ENCODE data around the gene PLEKHH1. TPM values are rescaled to one million over a fixed set of nuclear protein-coding genes. Genes with fewer than 3 reads are reported as not detected.

PLEKHH1 gene
- total RNA-seq, 1 donor from 2014 or later, result 25.3 TPM

- TF ChIP-seq, protein P1, sequence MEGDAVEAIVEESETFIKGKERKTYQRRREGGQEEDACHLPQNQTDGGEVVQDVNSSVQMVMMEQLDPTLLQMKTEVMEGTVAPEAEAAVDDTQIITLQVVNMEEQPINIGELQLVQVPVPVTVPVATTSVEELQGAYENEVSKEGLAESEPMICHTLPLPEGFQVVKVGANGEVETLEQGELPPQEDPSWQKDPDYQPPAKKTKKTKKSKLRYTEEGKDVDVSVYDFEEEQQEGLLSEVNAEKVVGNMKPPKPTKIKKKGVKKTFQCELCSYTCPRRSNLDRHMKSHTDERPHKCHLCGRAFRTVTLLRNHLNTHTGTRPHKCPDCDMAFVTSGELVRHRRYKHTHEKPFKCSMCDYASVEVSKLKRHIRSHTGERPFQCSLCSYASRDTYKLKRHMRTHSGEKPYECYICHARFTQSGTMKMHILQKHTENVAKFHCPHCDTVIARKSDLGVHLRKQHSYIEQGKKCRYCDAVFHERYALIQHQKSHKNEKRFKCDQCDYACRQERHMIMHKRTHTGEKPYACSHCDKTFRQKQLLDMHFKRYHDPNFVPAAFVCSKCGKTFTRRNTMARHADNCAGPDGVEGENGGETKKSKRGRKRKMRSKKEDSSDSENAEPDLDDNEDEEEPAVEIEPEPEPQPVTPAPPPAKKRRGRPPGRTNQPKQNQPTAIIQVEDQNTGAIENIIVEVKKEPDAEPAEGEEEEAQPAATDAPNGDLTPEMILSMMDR (conservative IDR thresholded peaks at IDR 0.05), result no peak
- Mint-ChIP-seq H3K27me3 (peaks cover 3% of the 10 kb centered on the region), H3K4me3 (no peak within 1 kb of the TSS), H3K4me1 (ENCODE audit: unreplicated experiment) (peaks cover 6% of the 10 kb centered on the region), H3K27ac (no peak within 1 kb of the TSS), H3K36me3 (peaks cover 5% of the 10 kb centered on the region), H3K9me3 (peaks cover 7% of the 10 kb centered on the region)
- DNase-seq (ENCODE audit: extremely low spot score, unreplicated experiment), result no peak
Observed at GRCh38 chr14:67487937-67488893, 44.9 kb upstream of the PLEKHH1 start, which contains the start of gene TMEM229B. Gene TMEM229B (minus strand): TSS chr14:67488721. CDS start chr14:67473923, 14,798 bp downstream.

DNA sequence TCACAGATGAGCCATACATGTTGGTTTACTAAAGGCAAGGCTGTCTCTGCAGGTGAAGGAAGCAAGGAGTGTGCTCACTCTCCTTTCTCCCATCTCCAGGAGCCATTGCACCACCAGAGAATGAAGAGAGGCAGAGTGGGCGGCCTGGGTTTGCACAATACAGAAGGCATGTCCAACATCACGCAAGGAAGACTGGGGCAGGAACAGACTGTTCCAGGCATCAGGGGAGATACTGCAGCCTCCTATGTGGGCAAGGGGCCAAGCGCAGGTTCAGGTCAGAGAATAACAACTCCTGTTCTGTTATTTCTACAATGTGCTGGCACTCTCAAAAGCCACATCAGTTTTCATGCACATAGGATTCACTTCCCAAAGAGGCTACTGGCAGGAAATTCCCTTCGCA lies 42.9 kb upstream of the PLEKHH1 start:
- DNase-seq (ENCODE audit: extremely low spot score, unreplicated experiment), result no peak
- Mint-ChIP-seq H3K4me3 (no peak overlapping the region), H3K27me3 (peaks cover 3% of the 10 kb centered on the region), H3K9me3 (peaks cover 8% of the 10 kb centered on the region), H3K36me3 (peaks cover 5% of the 10 kb centered on the region), H3K27ac (no peak overlapping the region), H3K4me1 (ENCODE audit: unreplicated experiment) (peaks cover 6% of the 10 kb centered on the region)
- TF ChIP-seq, protein P1 (conservative IDR thresholded peaks at IDR 0.05), result no peak

GRCh38 chr14:67491285-67491684 lies 41.8 kb upstream of the PLEKHH1 start:
- TF ChIP-seq, protein P1 (conservative IDR thresholded peaks at IDR 0.05), result no peak
- Mint-ChIP-seq H3K9me3 (peaks cover 8% of the 10 kb centered on the region), H3K4me3 (no peak overlapping the region), H3K36me3 (peaks cover 5% of the 10 kb centered on the region), H3K27me3 (peaks cover 3% of the 10 kb centered on the region), H3K27ac (no peak overlapping the region), H3K4me1 (ENCODE audit: unreplicated experiment) (peaks cover 6% of the 10 kb centered on the region)
- DNase-seq (ENCODE audit: extremely low spot score, unreplicated experiment), result no peak

GRCh38 chr14:67491741-67492507 lies 41.2 kb upstream of the PLEKHH1 start:
- peaks cover 3% of the 10 kb centered on the region for H3K27me3 Mint-ChIP-seq
- TF ChIP-seq, protein P1 (conservative IDR thresholded peaks at IDR 0.05), result no peak
- H3K4me3 Mint-ChIP-seq, result no peak overlapping the region
- DNase-seq (ENCODE audit: extremely low spot score, unreplicated experiment), result no peak
- H3K4me1 Mint-ChIP-seq (ENCODE audit: unreplicated experiment), result peaks cover 6% of the 10 kb centered on the region
- H3K27ac Mint-ChIP-seq, result no peak overlapping the region
- peaks cover 8% of the 10 kb centered on the region for H3K9me3 Mint-ChIP-seq
- H3K36me3 Mint-ChIP-seq, result peaks cover 5% of the 10 kb centered on the region

DNA sequence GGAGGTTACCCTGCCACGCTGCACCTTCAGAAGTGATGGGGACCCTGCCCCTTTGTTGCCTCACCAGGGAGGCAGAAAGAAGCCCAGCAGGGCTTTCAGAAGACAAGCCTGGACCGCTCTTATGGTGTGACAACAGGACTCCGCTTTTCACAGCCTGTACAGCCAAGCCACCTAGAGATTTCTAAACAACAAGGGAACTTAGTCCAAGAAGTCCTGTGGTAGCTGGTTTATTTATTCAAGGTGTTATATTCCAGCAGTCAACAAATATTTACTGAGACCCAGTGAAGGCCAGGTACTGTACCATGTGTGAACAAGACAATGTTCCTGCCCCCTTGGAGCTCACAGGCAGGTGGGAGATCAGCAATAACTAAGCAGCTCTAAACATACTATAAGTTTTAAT lies 40.6 kb upstream of the PLEKHH1 start:
- Mint-ChIP-seq H3K4me1 (ENCODE audit: unreplicated experiment) (peaks cover 6% of the 10 kb centered on the region), H3K9me3 (peaks cover 8% of the 10 kb centered on the region), H3K4me3 (no peak overlapping the region), H3K36me3 (peaks cover 5% of the 10 kb centered on the region), H3K27ac (no peak overlapping the region), H3K27me3 (peaks cover 3% of the 10 kb centered on the region)
- DNase-seq (ENCODE audit: extremely low spot score, unreplicated experiment), result no peak
- TF ChIP-seq, protein P1 (conservative IDR thresholded peaks at IDR 0.05), result no peak
